HepG2 (cell line): ENCODE data around the gene SAMD14. TPM values are rescaled to one million over a fixed set of nuclear protein-coding genes. Genes with fewer than 3 reads are reported as not detected.

Source experiments
- ATAC-seq: fragments of 200-7000 bp; cut with Tn5 transposase; 3 replicates; pipeline ENCODE4 v1.9.1; 2020; ENCODE audit warnings: mild to moderate bottlenecking, moderate library complexity
- BruUV-seq: library from RNA; stranded (reverse); fragments of 400-500 nt; replicated peaks from 2 replicates; lab custom pipeline; 2021; lab: Mats Ljungman, UMichigan
- CTCF ChIA-PET: fragments of 300-600 bp; formaldehyde crosslinking; extraction: SDS; loops from one replicate; lab custom pipeline; 2021; ENCODE audit warnings: low total read pairs, inconsistent platforms, low intra/inter-chr PET ratio; lab: Yijun Ruan, JAX
- POLR2A ChIA-PET: fragments of 350-600 bp; sonication (Branson Sonifier 250); formaldehyde crosslinking; loops from one replicate; lab custom pipeline; 2020; ENCODE audit warnings: antibody characterized with exemption, inconsistent platforms; lab: Yijun Ruan, JAX
- DNase-seq: peaks from one replicate; pipeline ENCODE4 v3.0.0-alpha.2; 2015; ENCODE audit warnings: low spot score
- FAIRE-seq: peaks from 3 replicates; lab custom pipeline; 2011; peaks lifted over from hg19 to GRCh38; lab: Jason Lieb, UNC
- H2AFZ ChIP-seq: one replicate; pipeline ENCODE4 v1.6.1; 2011; ENCODE audit warnings: low read length, inconsistent platforms
- H3K27ac ChIP-seq: fragments of 300-600 bp; 3 replicates; pipeline ENCODE4 v1.8.0; 2011; ENCODE audit warnings: mixed run types, mild to moderate bottlenecking, mixed read lengths, low read length, inconsistent platforms; ENCODE audit not compliant: insufficient read depth; ENCODE audit errors: extremely low read length
- H3K27me3 ChIP-seq, 2 experiments: fragments of 200-600 bp in 1 of 2; 2 replicates in 1 of 2; 3 replicates in 1 of 2; pipeline versions ENCODE4 v1.6.0 to v1.8.0; 2011; ENCODE audit warnings: low read length in 2 of 2, mild to moderate bottlenecking in 2 of 2, moderate library complexity in 2 of 2, inconsistent platforms in 1 of 2; ENCODE audit not compliant: insufficient read depth in 2 of 2, control insufficient read depth in 1 of 2
- H3K36me3 ChIP-seq, 2 experiments: fragments of 200-600 bp in 1 of 2; replicated peaks in 1 of 2; 2 replicates in 1 of 2; 3 replicates in 1 of 2; pipeline versions ENCODE4 v1.5.1 to v1.8.0; 2011; ENCODE audit warnings: low read length in 2 of 2, inconsistent platforms in 1 of 2; ENCODE audit not compliant: insufficient read depth in 2 of 2, control insufficient read depth in 1 of 2
- H3K4me1 ChIP-seq: 2 replicates; pipeline ENCODE4 v1.5.1; 2012; ENCODE audit warnings: low read length, inconsistent platforms; ENCODE audit not compliant: insufficient read depth
- H3K4me2 ChIP-seq: 2 replicates; pipeline ENCODE4 v1.6.0; 2011; ENCODE audit warnings: low read depth, low read length, inconsistent platforms
- H3K4me3 ChIP-seq, 3 experiments: fragments of 200-600 bp in 1 of 3; sonication (generic), shearing (Covaris generic) in 1 of 3; replicated peaks in 1 of 3; 2 replicates each; pipeline ENCODE4 v1.5.1; 2011 to 2016; ENCODE audit warnings: low read length in 3 of 3, inconsistent platforms in 2 of 3, low read depth in 2 of 3, mild to moderate bottlenecking in 2 of 3, control low read depth in 1 of 3, mixed read lengths in 1 of 3; ENCODE audit not compliant: insufficient read depth in 1 of 3
- H3K79me2 ChIP-seq: one replicate; pipeline ENCODE4 v1.6.1; 2011; ENCODE audit warnings: low read length, inconsistent platforms; ENCODE audit not compliant: insufficient read depth
- H3K9ac ChIP-seq: 2 replicates; pipeline ENCODE4 v1.6.0; 2011; ENCODE audit warnings: mild to moderate bottlenecking, low read depth, low read length, inconsistent platforms; ENCODE audit not compliant: insufficient read depth
- H3K9me3 ChIP-seq: 2 replicates; pipeline ENCODE4 v1.5.1; 2012; ENCODE audit warnings: mild to moderate bottlenecking, low read length
- H4K20me1 ChIP-seq: 2 replicates; pipeline ENCODE4 v1.6.0; 2011; ENCODE audit warnings: inconsistent platforms, mild to moderate bottlenecking, low read length, moderate library complexity; ENCODE audit not compliant: insufficient read depth
- ATF3 ChIP-seq: sonication (generic); formaldehyde crosslinking; IDR thresholded peaks from 2 replicates; pipeline ENCODE4 v1.4.0; 2020; ENCODE audit warnings: missing genetic modification reagents
- DNMT3B ChIP-seq: conservative IDR thresholded peaks from 2 replicates; pipeline ENCODE4 v1.6.1; 2016; ENCODE audit warnings: missing biosample characterization, control low read depth
- GATAD1 ChIP-seq: IDR thresholded peaks from 2 replicates; pipeline ENCODE4 v1.6.1; 2016; ENCODE audit warnings: missing genetic modification reagents, missing compliant biosample characterization
- MED1 ChIP-seq: sonication (generic); formaldehyde crosslinking; IDR thresholded peaks from 2 replicates; pipeline ENCODE4 v1.4.0; 2020; ENCODE audit warnings: missing genetic modification reagents
- NRL ChIP-seq: sonication (generic); formaldehyde crosslinking; IDR thresholded peaks from 2 replicates; pipeline ENCODE4 v1.5.0; 2020; ENCODE audit warnings: missing genetic modification reagents, mild to moderate bottlenecking, moderate library complexity, borderline replicate concordance
- SP4 ChIP-seq: sonication (generic); formaldehyde crosslinking; IDR thresholded peaks from 2 replicates; pipeline ENCODE4 v1.8.1; 2023; ENCODE audit warnings: mild to moderate bottlenecking, missing genetic modification reagents
- SRF ChIP-seq: IDR thresholded peaks from 2 replicates; pipeline ENCODE4 v1.6.1; 2011; ENCODE audit warnings: mild to moderate bottlenecking, low read depth, low read length, moderate library complexity
- TOE1 ChIP-seq: sonication (generic); formaldehyde crosslinking; IDR thresholded peaks from 2 replicates; pipeline ENCODE4 v1.4.0; 2020; ENCODE audit warnings: mild to moderate bottlenecking, missing genetic modification reagents
- YEATS2 ChIP-seq: sonication (generic); formaldehyde crosslinking; IDR thresholded peaks from 2 replicates; pipeline ENCODE4 v1.4.0; 2020; ENCODE audit warnings: missing genetic modification reagents, borderline replicate concordance
- ZNF512B ChIP-seq: sonication (generic); formaldehyde crosslinking; IDR thresholded peaks from 2 replicates; pipeline ENCODE4 v1.5.1; 2020; ENCODE audit warnings: missing genetic modification reagents, mild to moderate bottlenecking, borderline replicate concordance
- ZNF598 ChIP-seq: sonication (generic); formaldehyde crosslinking; IDR thresholded peaks from 2 replicates; pipeline ENCODE4 v1.5.1; 2020; ENCODE audit warnings: mild to moderate bottlenecking, missing genetic modification reagents, borderline replicate concordance
- ZNF709 ChIP-seq: sonication (generic); formaldehyde crosslinking; IDR thresholded peaks from 2 replicates; pipeline ENCODE4 v1.5.0; 2020; ENCODE audit warnings: mild to moderate bottlenecking, missing genetic modification reagents
- WGBS: methylation state at CpG from one replicate; pipeline ENCODE4 v1.1.6; 2017; ENCODE audit warnings: low lambda C conversion rate; 5-methylcytosine and 5-hydroxymethylcytosine counted together
- in situ Hi-C: cut with HindIII; loops from 2 replicates; pipeline ENCODE4 v1.10.0; 2017; ENCODE audit warnings: low pct_unique_long_range_greater_than_20kb; ENCODE audit not compliant: extremely low pct_ligation_motif_present
- intact Hi-C: fragments of 100-400 bp; cut with micrococcal nuclease; formaldehyde crosslinking; loops from one replicate; pipeline ENCODE4 v1.10.0; 2022; ENCODE audit not compliant: unreplicated experiment
- polyA plus RNA-seq, 8 experiments: library from polyadenylated mRNA; depleted of rRNA in 3 of 8; stranded (reverse) in 7 of 8; unstranded in 1 of 8; fragments of >200 nt; fragmentation: Illumina TruSeq in 4 of 8; extraction: Trizol in 4 of 8; gene quantifications; 2 replicates each; pipeline versions ENCODE4 v1.2.1 to v1.2.3, GENCODE V29; 2011 to 2016; ENCODE audit warnings: low read depth in 4 of 8, missing spikeins in 1 of 8, mixed read lengths in 1 of 8; ENCODE audit not compliant: insufficient read depth in 1 of 8
- total RNA-seq, 5 experiments: library from RNA; depleted of rRNA; stranded (reverse); fragments of >200 nt; fragmentation: Illumina TruSeq; extraction: Trizol; gene quantifications; 2 replicates each; pipeline ENCODE4 v1.2.3, GENCODE V29; 2016; ENCODE audit warnings: low read depth in 1 of 5
- TF ChIP-seq, protein P1 (sequence below): sonication (generic); formaldehyde crosslinking; IDR thresholded peaks from 2 replicates; pipeline ENCODE4 v1.8.0; 2022; ENCODE audit warnings: missing genetic modification reagents, low read depth, mild to moderate bottlenecking, borderline replicate concordance
- TF ChIP-seq, protein P2 (sequence below): sonication (generic); formaldehyde crosslinking; IDR thresholded peaks from 2 replicates; pipeline ENCODE4 v1.5.0; 2020; ENCODE audit warnings: missing genetic modification reagents

The SAMD14 gene
- total and polyA plus RNA-seq, 2 of the 13 experiments (the other 11 are each of a cell fraction or from before 2014, with no cell fraction given), result 0.07 to 0.22 TPM

- POLR2A ChIA-PET, result no interaction called here
- FAIRE-seq (no peak), DNase-seq (no peak), ATAC-seq (no peak)
- no TSS peak for BruUV-seq
- H3K9ac ChIP-seq, result no peak overlapping the region
- TF ChIP-seq ATF3 (CRISPR knock-in tag), result no peak
- no peak for TF ChIP-seq SP4 (CRISPR knock-in tag)
- TF ChIP-seq ZNF709, result no peak
- peak; percentile 19; the same call in 1 of the 2 replicates for TF ChIP-seq NRL (CRISPR knock-in tag)
- no peak for TF ChIP-seq SRF
- H3K79me2 ChIP-seq, result no peaks in the 10 kb centered on the region
- H3K4me1 ChIP-seq, result peaks cover 75% of the 10 kb centered on the region
- no peaks in the 10 kb centered on the region for H3K36me3 ChIP-seq
- peak overlapping the region; percentile 25; the same call in 1 of the 2 replicates for H3K4me2 ChIP-seq
- no peak overlapping the region for H2AFZ ChIP-seq
- CTCF ChIA-PET, result no interaction called here
- no peaks in the 10 kb centered on the region for H4K20me1 ChIP-seq
- 13% methylated on average over 7 of the region's 10 CpGs for WGBS
- H3K27ac ChIP-seq, result no peak overlapping the region
- intact Hi-C loops, result no loop called here
- peaks cover 2 to 12% of the 10 kb centered on the region in 2 experiments; a peak in 2 of 5 replicates for H3K27me3 ChIP-seq
- in situ Hi-C loops, result no loop called here
- H3K9me3 ChIP-seq, result no peaks in the 10 kb centered on the region
- no peak overlapping the region for H3K4me3 ChIP-seq
These were observed 43.5 kb upstream of the SAMD14 start for GRCh38 chr17:50173335-50173941.

- in situ Hi-C loops (no loop called here), intact Hi-C loops (no loop called here)
- no TSS peak for BruUV-seq
- 22% methylated on average over 6 of the region's 6 CpGs for WGBS
- ChIA-PET POLR2A (no interaction called here), CTCF (no interaction called here)
- H3K4me1 ChIP-seq, result peaks cover 70% of the 10 kb centered on the region
- no peak for ATAC-seq
- H3K36me3 ChIP-seq, result no peaks in the 10 kb centered on the region
- no peak for DNase-seq
- no peaks in the 10 kb centered on the region for H3K79me2 ChIP-seq
- no peak overlapping the region for H3K9ac ChIP-seq
- 0 out of 2 replicates have a peak overlapping the region, but pooled peaks have one; percentile 25 for H3K4me2 ChIP-seq
- H3K9me3 ChIP-seq, result no peaks in the 10 kb centered on the region
- no peak overlapping the region for H2AFZ ChIP-seq
- no peaks in the 10 kb centered on the region for H4K20me1 ChIP-seq
- peaks cover 3 to 17% of the 10 kb centered on the region in 2 experiments; a peak in 2 of 5 replicates for H3K27me3 ChIP-seq
- no peak overlapping the region for H3K4me3 ChIP-seq
- peak; percentile 12 for FAIRE-seq
- no peak overlapping the region for H3K27ac ChIP-seq
- TF ChIP-seq, protein P1, sequence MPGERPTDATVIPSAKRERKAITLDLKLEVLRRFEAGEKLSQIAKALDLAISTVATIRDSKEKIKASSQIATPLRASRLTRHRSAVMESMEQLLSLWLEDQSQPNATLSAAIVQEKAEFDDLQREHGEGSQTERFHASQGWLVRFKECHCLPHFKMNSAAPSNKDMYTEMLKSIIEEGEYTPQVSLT (CRISPR knock-in tag), result no peak
- TF ChIP-seq TOE1 (CRISPR knock-in tag) (no peak), YEATS2 (CRISPR knock-in tag) (no peak), ZNF512B (CRISPR knock-in tag) (no peak), GATAD1 (CRISPR knock-in tag) (no peak), MED1 (no peak), ZNF598 (CRISPR knock-in tag) (no peak), DNMT3B (CRISPR knock-in tag) (no peak)
- TF ChIP-seq, protein P2, sequence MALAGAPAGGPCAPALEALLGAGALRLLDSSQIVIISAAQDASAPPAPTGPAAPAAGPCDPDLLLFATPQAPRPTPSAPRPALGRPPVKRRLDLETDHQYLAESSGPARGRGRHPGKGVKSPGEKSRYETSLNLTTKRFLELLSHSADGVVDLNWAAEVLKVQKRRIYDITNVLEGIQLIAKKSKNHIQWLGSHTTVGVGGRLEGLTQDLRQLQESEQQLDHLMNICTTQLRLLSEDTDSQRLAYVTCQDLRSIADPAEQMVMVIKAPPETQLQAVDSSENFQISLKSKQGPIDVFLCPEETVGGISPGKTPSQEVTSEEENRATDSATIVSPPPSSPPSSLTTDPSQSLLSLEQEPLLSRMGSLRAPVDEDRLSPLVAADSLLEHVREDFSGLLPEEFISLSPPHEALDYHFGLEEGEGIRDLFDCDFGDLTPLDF (CRISPR knock-in tag), result no peak
These were observed 43.0 kb upstream of the SAMD14 start for GRCh38 chr17:50172936-50173334.
